ENCODE results near the gene RAB8B. TPM values are rescaled to one million over a fixed set of nuclear protein-coding genes. Genes with fewer than 3 reads are reported as not detected.

RAB8B gene
- total RNA-seq, 1 experiment from 2014 or later, result 20.9 TPM

GRCh38 chr15:63241316-63241715, 51.9 kb downstream of the RAB8B start:
- no peaks in the 10 kb centered on the region for H4K20me1 ChIP-seq (ENCODE audit: insufficient read depth)
- intact Hi-C loops (cut with micrococcal nuclease; ENCODE audit: unreplicated experiment), result no loop called here
- H3K27me3 ChIP-seq (ENCODE audit: insufficient read depth, low read depth), result no peaks in the 10 kb centered on the region
- H3K4me1 ChIP-seq (replicated peaks; ENCODE audit: insufficient read depth), result peaks cover 16% of the 10 kb centered on the region
- no peaks in the 10 kb centered on the region for H3K36me3 ChIP-seq (ENCODE audit: low read depth)
- no peak overlapping the region for H3K4me3 ChIP-seq
- H3K27ac ChIP-seq, result no peak overlapping the region
- no TSS peak for BruUV-seq (replicated peaks)
- peaks cover 16% of the 10 kb centered on the region for H3F3A ChIP-seq (ENCODE audit: insufficient read depth, low read depth)
- no peak overlapping the region for H2AFZ ChIP-seq
- H3K9me2 ChIP-seq (ENCODE audit: insufficient read depth), result no peaks in the 10 kb centered on the region
- ChIA-PET POLR2A (ENCODE audit: unreplicated experiment) (no interaction called here), CTCF (no interaction called here)
- H3K4me2 ChIP-seq, result no peak overlapping the region
- no peak for DNase-seq
- 0 out of 2 replicates have a peak, but pooled peaks cover 7% of the 10 kb centered on the region for H3K79me2 ChIP-seq (ENCODE audit: low read depth)
- no peaks in the 10 kb centered on the region for H3K9me3 ChIP-seq (ENCODE audit: insufficient read depth, low read depth)
- TF ChIP-seq CTCF (conservative IDR thresholded peaks at IDR 0.05) (no peak), EZH2 (IDR thresholded peaks at IDR 0.05; ENCODE audit: low read depth) (no peak)

GRCh38 chr15:63243101-63243500, 53.7 kb downstream of the RAB8B start:
- Histone ChIP-seq H3K36me3 (ENCODE audit: low read depth) (no peaks in the 10 kb centered on the region), H4K20me1 (ENCODE audit: insufficient read depth) (no peaks in the 10 kb centered on the region), H3K4me2 (no peak overlapping the region), H3K9me3 (ENCODE audit: insufficient read depth, low read depth) (no peaks in the 10 kb centered on the region; the same call in 1 of the 2 replicates), H3K79me2 (ENCODE audit: low read depth) (no peaks in the 10 kb centered on the region), H3K27me3 (ENCODE audit: insufficient read depth, low read depth) (no peaks in the 10 kb centered on the region), H3K9me2 (ENCODE audit: insufficient read depth) (no peaks in the 10 kb centered on the region), H3K27ac (no peak overlapping the region), H3F3A (ENCODE audit: insufficient read depth, low read depth) (peaks cover 28% of the 10 kb centered on the region), H3K4me1 (replicated peaks; ENCODE audit: insufficient read depth) (peaks cover 28% of the 10 kb centered on the region), H3K4me3 (no peak overlapping the region), H2AFZ (no peak overlapping the region)
- BruUV-seq (replicated peaks), result no TSS peak
- intact Hi-C loops (cut with micrococcal nuclease; ENCODE audit: unreplicated experiment), result no loop called here
- no peak for TF ChIP-seq CTCF (conservative IDR thresholded peaks at IDR 0.05)
- TF ChIP-seq EZH2 (IDR thresholded peaks at IDR 0.05; ENCODE audit: low read depth), result no peak
- ChIA-PET POLR2A (ENCODE audit: unreplicated experiment) (no interaction called here), CTCF (no interaction called here)
- no peak for DNase-seq

- Histone ChIP-seq H3K9me2 (ENCODE audit: insufficient read depth) (no peaks in the 10 kb centered on the region), H3K4me3 (no peak overlapping the region), H4K20me1 (ENCODE audit: insufficient read depth) (no peaks in the 10 kb centered on the region), H3F3A (ENCODE audit: insufficient read depth, low read depth) (peaks cover 23% of the 10 kb centered on the region), H3K27me3 (ENCODE audit: insufficient read depth, low read depth) (no peaks in the 10 kb centered on the region), H3K36me3 (ENCODE audit: low read depth) (no peaks in the 10 kb centered on the region), H3K79me2 (ENCODE audit: low read depth) (no peaks in the 10 kb centered on the region), H3K27ac (no peak overlapping the region), H2AFZ (no peak overlapping the region), H3K4me1 (replicated peaks; ENCODE audit: insufficient read depth) (peaks cover 22% of the 10 kb centered on the region), H3K4me2 (no peak overlapping the region), H3K9me3 (ENCODE audit: insufficient read depth, low read depth) (no peaks in the 10 kb centered on the region; the same call in 1 of the 2 replicates)
- CTCF ChIA-PET, result no interaction called here
- BruUV-seq (replicated peaks), result no TSS peak
- POLR2A ChIA-PET (ENCODE audit: unreplicated experiment), result interaction anchor here (0.5 kb wide), 1 partner anchor 335 kb away, joined by 10 read pairs; no protein-coding TSS in a partner anchor
- no peak for DNase-seq
- intact Hi-C loops (cut with micrococcal nuclease; ENCODE audit: unreplicated experiment), result no loop called here
- TF ChIP-seq EZH2 (IDR thresholded peaks at IDR 0.05; ENCODE audit: low read depth), result no peak
- no peak for TF ChIP-seq CTCF (conservative IDR thresholded peaks at IDR 0.05)
These were observed 54.4 kb downstream of the RAB8B start for GRCh38 chr15:63243776-63244175.
